K562 (cell line): ENCODE results near the gene CLCNKA. TPM values are rescaled to one million over a fixed set of nuclear protein-coding genes. Genes with fewer than 3 reads are reported as not detected.
A peak's percentile ranks its signal among the peaks of the same experiment; 100 is the strongest.

Experiments
- ATAC-seq: fragments of 200-7000 bp; cut with Tn5 transposase; 3 replicates; pipeline ENCODE4 v1.9.1; 2020; ENCODE audit warnings: moderate library complexity
- BruUV-seq: library from RNA; stranded (reverse); fragments of 400-500 nt; replicated peaks from 2 replicates; lab custom pipeline; 2021; lab: Mats Ljungman, UMichigan
- CTCF ChIA-PET: fragments of 300-600 bp; formaldehyde crosslinking; extraction: SDS; loops from one replicate; lab custom pipeline; 2021; ENCODE audit warnings: low intra/inter-chr PET ratio; lab: Yijun Ruan, JAX
- POLR2A ChIA-PET: fragments of 300-600, 350-650 bp; sonication (Branson Sonifier 250); formaldehyde crosslinking; extraction: SDS; loops from one replicate; lab custom pipeline; 2021; ENCODE audit warnings: antibody characterized with exemption, inconsistent platforms; lab: Yijun Ruan, JAX
- DNase-seq, 4 experiments: peaks; one replicate each; pipeline versions ENCODE4 v3.0.0 to v3.0.0-alpha.2; 2011 to 2018; ENCODE audit warnings: low spot score in 3 of 4, mixed read lengths in 3 of 4; ENCODE audit errors: extremely low read depth in 1 of 4
- FAIRE-seq: peaks from 2 replicates; lab custom pipeline; 2011; peaks lifted over from hg19 to GRCh38; lab: Jason Lieb, UNC
- H2AFZ ChIP-seq: 2 replicates; pipeline ENCODE4 v1.6.0; 2011; ENCODE audit warnings: low read depth, low read length, control low read depth, inconsistent platforms
- H3K27ac ChIP-seq: fragments of 200-600 bp; 3 replicates; pipeline ENCODE4 v1.8.0; 2011; ENCODE audit warnings: low read depth, mild to moderate bottlenecking, control low read depth, inconsistent platforms, low read length, moderate library complexity, mixed read lengths; ENCODE audit errors: extremely low read depth
- H3K27me3 ChIP-seq, 2 experiments: fragments of 300-600 bp in 1 of 2; 2 replicates in 1 of 2; 3 replicates in 1 of 2; pipeline versions ENCODE4 v1.6.0 to v1.8.0; 2011; ENCODE audit warnings: inconsistent platforms in 2 of 2, low read length in 2 of 2, mild to moderate bottlenecking in 1 of 2, mixed read lengths in 1 of 2, moderate library complexity in 1 of 2; ENCODE audit not compliant: control insufficient read depth in 2 of 2, insufficient read depth in 2 of 2
- H3K36me3 ChIP-seq: fragments of 300-600 bp; 3 replicates; pipeline ENCODE4 v1.8.0; 2011; ENCODE audit warnings: mild to moderate bottlenecking, low read length, inconsistent platforms; ENCODE audit not compliant: control insufficient read depth, insufficient read depth
- H3K4me1 ChIP-seq, 2 experiments: fragments of 200-600 bp in 1 of 2; replicated peaks in 1 of 2; 2 replicates in 1 of 2; 3 replicates in 1 of 2; pipeline versions ENCODE4 v1.5.1 to v1.8.0; 2011; ENCODE audit warnings: inconsistent platforms in 2 of 2, low read length in 2 of 2, mild to moderate bottlenecking in 1 of 2, mixed read lengths in 1 of 2, moderate library complexity in 1 of 2; ENCODE audit not compliant: control insufficient read depth in 2 of 2, insufficient read depth in 2 of 2
- H3K4me2 ChIP-seq: 2 replicates; pipeline ENCODE4 v1.6.1; 2011; ENCODE audit warnings: low read length, control low read depth, inconsistent platforms, mixed read lengths; ENCODE audit not compliant: insufficient read depth
- H3K4me3 ChIP-seq: fragments of 200-600 bp; sonication (generic), shearing (Covaris generic); 2 replicates; pipeline ENCODE4 v1.5.1; 2016; ENCODE audit warnings: control low read depth, inconsistent platforms
- H3K79me2 ChIP-seq: fragments of 200-600 bp; 3 replicates; pipeline ENCODE4 v1.8.0; 2011; ENCODE audit warnings: low read length, inconsistent platforms; ENCODE audit not compliant: control insufficient read depth, insufficient read depth
- H3K9ac ChIP-seq, 2 experiments: 2 replicates each; pipeline versions ENCODE4 v1.6.0 to v1.6.1; 2011; ENCODE audit warnings: low read depth in 2 of 2, low read length in 2 of 2, control low read depth in 1 of 2, inconsistent platforms in 1 of 2, mild to moderate bottlenecking in 1 of 2, mixed read lengths in 1 of 2; ENCODE audit not compliant: insufficient read depth in 1 of 2
- H3K9me1 ChIP-seq: one replicate; pipeline ENCODE4 v1.6.0; 2011; ENCODE audit warnings: inconsistent platforms, mild to moderate bottlenecking, low read length, moderate library complexity; ENCODE audit not compliant: control insufficient read depth, insufficient read depth
- H3K9me3 ChIP-seq: replicated peaks from 2 replicates; pipeline ENCODE4 v1.5.1; 2011; ENCODE audit warnings: low read depth, low read length, inconsistent platforms; ENCODE audit not compliant: control insufficient read depth, insufficient read depth
- H4K20me1 ChIP-seq: replicated peaks from 2 replicates; pipeline ENCODE4 v1.6.1; 2011; ENCODE audit warnings: low read length, inconsistent platforms, mixed read lengths; ENCODE audit not compliant: control insufficient read depth, insufficient read depth
- BRD4 ChIP-seq: fragments of 200-600 bp; sonication (generic); IDR thresholded peaks from 2 replicates; pipeline ENCODE4 v1.6.1; 2017; ENCODE audit warnings: inconsistent platforms
- CAMTA2 ChIP-seq: fragments of 250-450 bp; sonication (Bioruptor Pico); conservative IDR thresholded peaks from 2 replicates; pipeline ENCODE4 v1.5.1; 2022
- CEBPG ChIP-seq, 3 experiments: fragments of 200-800 bp in 1 of 3; sonication (Bioruptor generic) in 1 of 3; sonication (generic) in 1 of 3; formaldehyde crosslinking in 1 of 3; IDR thresholded peaks in 2 of 3; conservative IDR thresholded peaks in 1 of 3; 2 replicates each; pipeline versions ENCODE4 v1.6.1 to v1.8.0; 2016 to 2022; ENCODE audit warnings: missing compliant biosample characterization in 2 of 3, missing genetic modification characterization in 2 of 3, mild to moderate bottlenecking in 1 of 3, missing genetic modification reagents in 1 of 3
- KDM1A ChIP-seq, 2 experiments: fragments of 450-650 bp; IDR thresholded peaks; 2 replicates each; pipeline ENCODE4 v1.6.1; 2016; ENCODE audit warnings: mild to moderate bottlenecking in 2 of 2
- MAZ ChIP-seq, 2 experiments: fragments of 450-650 bp in 1 of 2; sonication (generic) in 1 of 2; formaldehyde crosslinking; IDR thresholded peaks in 1 of 2; conservative IDR thresholded peaks in 1 of 2; 2 replicates each; pipeline versions ENCODE4 v1.4.0 to v1.5.0; 2020; ENCODE audit warnings: mild to moderate bottlenecking in 1 of 2, missing genetic modification reagents in 1 of 2
- NKRF ChIP-seq: fragments of 450-650 bp; IDR thresholded peaks from 2 replicates; pipeline ENCODE4 v1.6.1; 2016; ENCODE audit warnings: borderline replicate concordance
- PHF20 ChIP-seq: fragments of 450-650 bp; IDR thresholded peaks from 2 replicates; pipeline ENCODE4 v1.6.1; 2018; ENCODE audit not compliant: partially characterized antibody
- SOX6 ChIP-seq: fragments of 450-650 bp; IDR thresholded peaks from 2 replicates; pipeline ENCODE4 v1.6.1; 2014; ENCODE audit warnings: mild to moderate bottlenecking
- TSC22D4 ChIP-seq: fragments of 450-650 bp; IDR thresholded peaks from 2 replicates; pipeline ENCODE4 v1.6.1; 2016; ENCODE audit warnings: missing genetic modification characterization, missing biosample characterization, control low read depth
- ZBTB17 ChIP-seq: fragments of 450-650 bp; formaldehyde crosslinking; IDR thresholded peaks from 2 replicates; pipeline ENCODE4 v1.4.0; 2020; ENCODE audit warnings: mild to moderate bottlenecking
- ZBTB34 ChIP-seq: fragments of 250-450 bp; sonication (Bioruptor Pico); IDR thresholded peaks from 2 replicates; pipeline ENCODE4 v1.8.0; 2021; ENCODE audit warnings: mild to moderate bottlenecking, moderate library complexity
- ZNF140 ChIP-seq: fragments of 250-450 bp; sonication (Bioruptor Pico); IDR thresholded peaks from 2 replicates; pipeline ENCODE4 v1.8.0; 2021; ENCODE audit warnings: moderate library complexity, mild to moderate bottlenecking, inconsistent platforms
- ZNF224 ChIP-seq: sonication (generic); formaldehyde crosslinking; IDR thresholded peaks from 2 replicates; pipeline ENCODE4 v1.8.0; 2022; ENCODE audit warnings: mild to moderate bottlenecking, missing genetic modification reagents
- WGBS: fragments of 100-300 bp; shearing (Covaris generic); methylation state at CpG from one replicate; pipeline ENCODE4 v1.1.6; 2016; ENCODE audit warnings: low coverage, mixed read lengths; ENCODE audit not compliant: insufficient coverage; ENCODE audit errors: missing lambda C conversion rate; 5-methylcytosine and 5-hydroxymethylcytosine counted together
- in situ Hi-C: fragments of 300-500 bp; cut with MboI; formaldehyde crosslinking; loops from 4 replicates; pipeline ENCODE4 v1.15.0; 2018; ENCODE audit warnings: inconsistent platforms, mixed read lengths
- intact Hi-C: fragments of 100-400 bp; cut with micrococcal nuclease; formaldehyde crosslinking; loops from 2 replicates; pipeline ENCODE4 v1.14.2; 2022
- polyA plus RNA-seq, 8 experiments: library from polyadenylated mRNA; depleted of rRNA in 4 of 8; stranded (reverse) in 5 of 8; unstranded in 3 of 8; fragments of >200 nt; fragmentation: Nextera tagmentation in 2 of 8; fragmentation: Illumina TruSeq in 1 of 8; extraction: Ambion mirVana in 2 of 8; extraction: Trizol in 1 of 8; gene quantifications; 2 replicates each; pipeline versions ENCODE4 v1.2.1 to v1.2.3, GENCODE V29; 2011 to 2014; ENCODE audit warnings: inconsistent platforms in 1 of 8, missing spikeins in 1 of 8
- total RNA-seq, 7 experiments: library from RNA; depleted of rRNA in 6 of 7; stranded (reverse); fragments of >200 nt in 6 of 7; fragmentation: Illumina TruSeq in 2 of 7; extraction: Trizol in 2 of 7; gene quantifications; 2 replicates each; pipeline versions ENCODE4 v1.2.1 to v1.2.3, GENCODE V29; 2011 to 2021; ENCODE audit warnings: low replicate concordance in 1 of 7
- TF ChIP-seq, protein P1 (sequence below), 3 experiments: IDR thresholded peaks in 2 of 3; conservative IDR thresholded peaks in 1 of 3; 2 replicates each; pipeline ENCODE4 v1.5.1; 2011 to 2012; ENCODE audit warnings: low read length in 3 of 3, mild to moderate bottlenecking in 3 of 3, control low read depth in 2 of 3, improper control_type of control experiment in 1 of 3, inconsistent platforms in 1 of 3, low read depth in 1 of 3, mixed read lengths in 1 of 3, moderate library complexity in 1 of 3; ENCODE audit not compliant: insufficient read depth in 2 of 3

The CLCNKA gene
- total and polyA plus RNA-seq, 9 of the 15 experiments (the other 6 are each of a cell fraction or from before 2014, with no cell fraction given), result 0.03 to 0.37 (median 0.10) TPM; not detected in 3

DNA sequence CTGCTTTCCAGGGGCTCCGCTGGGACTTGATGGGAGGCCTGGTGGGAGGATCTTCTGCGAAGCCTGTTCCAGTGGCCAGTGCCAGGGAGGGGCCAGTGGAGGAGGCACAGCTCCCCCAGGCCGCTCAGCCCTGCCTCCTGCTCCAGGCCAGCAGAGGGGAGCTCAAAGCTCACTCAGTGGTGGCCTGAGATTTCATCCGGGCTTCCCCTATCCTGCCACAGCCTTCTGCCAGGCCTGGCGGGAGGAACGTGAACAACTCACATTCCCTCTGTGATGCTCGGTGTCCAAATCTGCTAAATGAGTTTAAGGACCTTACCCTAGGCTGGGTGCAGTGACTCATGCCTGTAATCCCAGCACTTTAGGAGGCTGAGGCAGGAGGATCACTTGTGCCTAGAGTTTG lies 25.0 kb downstream of the CLCNKA start (continued):
- no peak for TF ChIP-seq CEBPG (CRISPR knock-in tag; IDR thresholded peaks at IDR 0.05)
- TF ChIP-seq CEBPG (tag; conservative IDR thresholded peaks at IDR 0.05 in 1 of 2, IDR thresholded peaks at IDR 0.05 in 1 of 2), result no peak
- TF ChIP-seq ZNF140 (CRISPR knock-in tag), result no peak
- TF ChIP-seq KDM1A (IDR thresholded peaks at IDR 0.05), result peak in 1 of 2 experiments; percentile 26; a peak in 1 of 4 replicates

- ChIA-PET POLR2A (interaction anchor here (0.6 to 0.7 kb wide), 2 partner anchors 10 to 22 kb away, joined by 3 read pairs; no protein-coding TSS in a partner anchor), CTCF (no interaction called here)
- no peaks in the 10 kb centered on the region for H4K20me1 ChIP-seq
- no peak overlapping the region for H3K27ac ChIP-seq
- in situ Hi-C loops, result no loop called here
- H3K27me3 ChIP-seq, result no peaks in the 10 kb centered on the region
- no peaks in the 10 kb centered on the region for H3K36me3 ChIP-seq
- intact Hi-C loops, result no loop called here
- DNase-seq (no peak), ATAC-seq (no peak), FAIRE-seq (no peak)
- H3K79me2 ChIP-seq, result no peaks in the 10 kb centered on the region
- peak overlapping the region in 1 of 2 experiments; percentile 18; a peak in 2 of 4 replicates for H3K9ac ChIP-seq
- H3K4me2 ChIP-seq, result no peak overlapping the region
- TF ChIP-seq MAZ (CRISPR knock-in tag; conservative IDR thresholded peaks at IDR 0.05 in 1 of 2, IDR thresholded peaks at IDR 0.05 in 1 of 2) (no peak), PHF20 (no peak), TSC22D4 (tag) (no peak), SOX6 (no peak), CAMTA2 (CRISPR knock-in tag) (no peak), ZNF224 (CRISPR knock-in tag) (no peak), ZBTB34 (CRISPR knock-in tag) (no peak), ZBTB17 (CRISPR knock-in tag) (no peak), NKRF (no peak), BRD4 (no peak)
- TF ChIP-seq, protein P1, sequence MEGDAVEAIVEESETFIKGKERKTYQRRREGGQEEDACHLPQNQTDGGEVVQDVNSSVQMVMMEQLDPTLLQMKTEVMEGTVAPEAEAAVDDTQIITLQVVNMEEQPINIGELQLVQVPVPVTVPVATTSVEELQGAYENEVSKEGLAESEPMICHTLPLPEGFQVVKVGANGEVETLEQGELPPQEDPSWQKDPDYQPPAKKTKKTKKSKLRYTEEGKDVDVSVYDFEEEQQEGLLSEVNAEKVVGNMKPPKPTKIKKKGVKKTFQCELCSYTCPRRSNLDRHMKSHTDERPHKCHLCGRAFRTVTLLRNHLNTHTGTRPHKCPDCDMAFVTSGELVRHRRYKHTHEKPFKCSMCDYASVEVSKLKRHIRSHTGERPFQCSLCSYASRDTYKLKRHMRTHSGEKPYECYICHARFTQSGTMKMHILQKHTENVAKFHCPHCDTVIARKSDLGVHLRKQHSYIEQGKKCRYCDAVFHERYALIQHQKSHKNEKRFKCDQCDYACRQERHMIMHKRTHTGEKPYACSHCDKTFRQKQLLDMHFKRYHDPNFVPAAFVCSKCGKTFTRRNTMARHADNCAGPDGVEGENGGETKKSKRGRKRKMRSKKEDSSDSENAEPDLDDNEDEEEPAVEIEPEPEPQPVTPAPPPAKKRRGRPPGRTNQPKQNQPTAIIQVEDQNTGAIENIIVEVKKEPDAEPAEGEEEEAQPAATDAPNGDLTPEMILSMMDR (IDR thresholded peaks at IDR 0.05 in 2 of 3, conservative IDR thresholded peaks at IDR 0.05 in 1 of 3; ENCODE audit: insufficient read depth in 2 of 3, low read depth in 1 of 3, low read length in 3 of 3), result no peak
- H3K9me3 ChIP-seq, result no peaks in the 10 kb centered on the region
- H2AFZ ChIP-seq, result no peak overlapping the region
- H3K9me1 ChIP-seq, result no peaks in the 10 kb centered on the region
- no TSS peak for BruUV-seq
- peaks cover 7 to 73% of the 10 kb centered on the region in 2 experiments; a peak in 4 of 5 replicates for H3K4me1 ChIP-seq
- H3K4me3 ChIP-seq, result no peak overlapping the region
- 55% methylated on average over 10 of the region's 19 CpGs for WGBS
Measured at GRCh38 chr1:16047791-16048475, 26.1 kb downstream of the CLCNKA start.
